PC-3 (cell line): ENCODE results near the gene DDX24. TPM values are rescaled to one million over a fixed set of nuclear protein-coding genes. Genes with fewer than 3 reads are reported as not detected.

ENCODE experiments used
- ATAC-seq: fragments of 200-7000 bp; cut with Tn5 transposase; 2 replicates; pipeline ENCODE4 v1.9.1; 2020; ENCODE audit warnings: mild to moderate bottlenecking, moderate library complexity
- BruUV-seq: library from RNA; stranded (reverse); fragments of 400-500 nt; replicated peaks from 2 replicates; lab custom pipeline; 2021; lab: Mats Ljungman, UMichigan
- CTCF ChIA-PET: fragments of 300-600 bp; sonication (Branson Sonifier 250); formaldehyde crosslinking; loops from one replicate; lab custom pipeline; 2022; ENCODE audit warnings: antibody characterized with exemption; lab: Charles Lee
- POLR2A ChIA-PET: fragments of 300-600 bp; sonication (Branson Sonifier 250); formaldehyde crosslinking; loops from one replicate; lab custom pipeline; 2022; ENCODE audit warnings: antibody characterized with exemption; ENCODE audit not compliant: unreplicated experiment; lab: Charles Lee
- DNase-seq: peaks from one replicate; pipeline ENCODE4 v3.0.0-alpha.2; 2015
- H2AFZ ChIP-seq: fragments of 300-600 bp; sonication (generic); 2 replicates; pipeline ENCODE4 v1.6.0; 2016; ENCODE audit warnings: antibody characterized with exemption, low read length
- H3F3A ChIP-seq: fragments of 300-600 bp; sonication (generic); one replicate; pipeline ENCODE4 v1.6.0; 2017; ENCODE audit warnings: antibody characterized with exemption, low read length, control low read depth, mild to moderate bottlenecking; ENCODE audit not compliant: unreplicated experiment
- H3K27ac ChIP-seq: fragments of 300-600 bp; sonication (generic); 2 replicates; pipeline ENCODE4 v1.5.1; 2016; ENCODE audit warnings: mild to moderate bottlenecking, low read length
- H3K27me3 ChIP-seq: fragments of 300-600 bp; sonication (generic); 2 replicates; pipeline ENCODE4 v1.6.1; 2016; ENCODE audit warnings: low read length, mixed read lengths
- H3K36me3 ChIP-seq: fragments of 300-600 bp; sonication (generic); 2 replicates; pipeline ENCODE4 v1.6.1; 2016; ENCODE audit warnings: low read depth, mixed run types, low read length, mixed read lengths
- H3K4me1 ChIP-seq: fragments of 300-600 bp; sonication (generic); 2 replicates; pipeline ENCODE4 v1.5.1; 2016; ENCODE audit warnings: low read length; ENCODE audit not compliant: insufficient read depth
- H3K4me2 ChIP-seq: fragments of 300-600 bp; sonication (generic); 2 replicates; pipeline ENCODE4 v1.6.0; 2016; ENCODE audit warnings: low read length
- H3K4me3 ChIP-seq: fragments of 300-600 bp; sonication (generic); 2 replicates; pipeline ENCODE4 v1.5.1; 2016; ENCODE audit warnings: mild to moderate bottlenecking, low read length, mixed read lengths
- H3K79me2 ChIP-seq: fragments of 300-600 bp; sonication (generic); 2 replicates; pipeline ENCODE4 v1.6.1; 2017; ENCODE audit warnings: low read length, mixed read lengths
- H3K9ac ChIP-seq: fragments of 300-600 bp; sonication (generic); 2 replicates; pipeline ENCODE4 v1.6.0; 2016; ENCODE audit warnings: mild to moderate bottlenecking, low read length
- H3K9me2 ChIP-seq: fragments of 300-600 bp; sonication (generic); replicated peaks from 2 replicates; pipeline ENCODE4 v1.6.1; 2016; ENCODE audit warnings: mixed run types, low read length, mixed read lengths
- H3K9me3 ChIP-seq: fragments of 300-600 bp; sonication (generic); 2 replicates; pipeline ENCODE4 v1.6.1; 2016; ENCODE audit warnings: low read length, mixed read lengths
- H4K20me1 ChIP-seq: fragments of 300-600 bp; sonication (generic); 2 replicates; pipeline ENCODE4 v1.6.1; 2016; ENCODE audit warnings: low read length, mixed read lengths
- CTCF ChIP-seq: fragments of 300-600 bp; sonication (generic); conservative IDR thresholded peaks from 2 replicates; pipeline ENCODE4 v1.5.1; 2017; ENCODE audit warnings: antibody characterized with exemption, low read depth, mild to moderate bottlenecking, low read length
- EZH2 ChIP-seq: fragments of 300-600 bp; sonication (generic); IDR thresholded peaks from one replicate; pipeline ENCODE4 v1.6.1; 2017; ENCODE audit warnings: antibody characterized with exemption, mild to moderate bottlenecking, low read length; ENCODE audit not compliant: unreplicated experiment
- EZH2phosphoT487 ChIP-seq: fragments of 300-600 bp; sonication (generic); IDR thresholded peaks from 2 replicates; pipeline ENCODE4 v1.6.1; 2018; ENCODE audit warnings: mild to moderate bottlenecking, antibody characterized with exemption, low read length, borderline replicate concordance
- intact Hi-C: fragments of 100-400 bp; cut with micrococcal nuclease; formaldehyde crosslinking; loops from 2 replicates; pipeline ENCODE4 v1.9.0; 2023
- total RNA-seq: library from RNA; depleted of rRNA; stranded (reverse); fragments of >200 nt; gene quantifications from 2 replicates; pipeline ENCODE4 v1.2.3, GENCODE V29; 2014

The DDX24 gene
- total RNA-seq, 1 experiment from 2014 or later = 120 TPM

GRCh38 chr14:94025720-94026119 lies 55.3 kb downstream of the DDX24 start:
- H3K27me3 ChIP-seq = no peaks in the 10 kb centered on the region
- peak overlapping the region; percentile 79 for H3K9ac ChIP-seq
- H4K20me1 ChIP-seq = no peaks in the 10 kb centered on the region
- ChIA-PET CTCF (interaction anchor here (1.0 kb wide), 2 partner anchors 11 to 86 kb away, joined by 5 read pairs; no protein-coding TSS in a partner anchor), POLR2A (interaction anchor here (0.6 kb wide), 1 partner anchor 9 kb away, joined by 4 read pairs; no protein-coding TSS in a partner anchor)
- H2AFZ ChIP-seq = peak overlapping the region; percentile 52; the same call in 1 of the 2 replicates
- no peaks in the 10 kb centered on the region for H3K36me3 ChIP-seq
- 0 out of 2 replicates have a peak, but pooled peaks have one; percentile 1 for ATAC-seq
- H3F3A ChIP-seq = peaks cover 4% of the 10 kb centered on the region
- H3K4me3 ChIP-seq = peak overlapping the region; percentile 67
- intact Hi-C loops = no loop called here
- DNase-seq = peak; percentile 84
- BruUV-seq = no TSS peak
- H3K4me1 ChIP-seq = peaks cover 52% of the 10 kb centered on the region
- H3K79me2 ChIP-seq = peaks cover 15% of the 10 kb centered on the region; the same call in 1 of the 2 replicates
- no peaks in the 10 kb centered on the region for H3K9me3 ChIP-seq
- H3K27ac ChIP-seq = peak overlapping the region; percentile 98
- TF ChIP-seq CTCF (no peak), EZH2 (no peak), EZH2phosphoT487 (no peak)
- H3K9me2 ChIP-seq = no peaks in the 10 kb centered on the region
- peak overlapping the region; percentile 65 for H3K4me2 ChIP-seq

- intact Hi-C loops = no loop called here
- ATAC-seq (no peak), DNase-seq (no peak)
- no peaks in the 10 kb centered on the region for H3K27me3 ChIP-seq
- BruUV-seq = no TSS peak
- no peaks in the 10 kb centered on the region for H3K36me3 ChIP-seq
- H3K27ac ChIP-seq = peak overlapping the region; percentile 19; the same call in 1 of the 2 replicates
- H3K4me3 ChIP-seq = no peak overlapping the region
- no peaks in the 10 kb centered on the region for H3K9me2 ChIP-seq
- peaks cover 4% of the 10 kb centered on the region for H3F3A ChIP-seq
- peaks cover 51% of the 10 kb centered on the region for H3K4me1 ChIP-seq
- H4K20me1 ChIP-seq = no peaks in the 10 kb centered on the region
- H3K4me2 ChIP-seq = no peak overlapping the region
- H2AFZ ChIP-seq = no peak overlapping the region
- peaks cover 9% of the 10 kb centered on the region; the same call in 1 of the 2 replicates for H3K79me2 ChIP-seq
- TF ChIP-seq EZH2 (no peak), EZH2phosphoT487 (no peak), CTCF (no peak)
- ChIA-PET POLR2A (no interaction called here), CTCF (no interaction called here)
- no peak overlapping the region for H3K9ac ChIP-seq
- H3K9me3 ChIP-seq = no peaks in the 10 kb centered on the region
These were observed 56.5 kb downstream of the DDX24 start for GRCh38 chr14:94024549-94024948.

- Histone ChIP-seq H3K27me3 (no peaks in the 10 kb centered on the region), H3K9me2 (no peaks in the 10 kb centered on the region), H3K4me2 (no peak overlapping the region), H3K4me1 (peaks cover 40% of the 10 kb centered on the region), H4K20me1 (no peaks in the 10 kb centered on the region), H3K9ac (no peak overlapping the region), H3K9me3 (no peaks in the 10 kb centered on the region), H3K4me3 (no peak overlapping the region), H3K27ac (no peak overlapping the region), H2AFZ (no peak overlapping the region), H3F3A (peaks cover under 1% of the 10 kb centered on the region), H3K79me2 (no peaks in the 10 kb centered on the region), H3K36me3 (no peaks in the 10 kb centered on the region)
- no peak for DNase-seq
- POLR2A ChIA-PET = no interaction called here
- TF ChIP-seq EZH2 (no peak), CTCF (no peak), EZH2phosphoT487 (no peak)
- CTCF ChIA-PET = no interaction called here
- ATAC-seq = no peak
- no TSS peak for BruUV-seq
- intact Hi-C loops = no loop called here
These were observed 58.2 kb downstream of the DDX24 start for GRCh38 chr14:94022532-94023411.
